Bronchial epithelial cell (primary cell): Measurements from ENCODE around the gene ARHGAP22. TPM values are rescaled to one million over a fixed set of nuclear protein-coding genes. Genes with fewer than 3 reads are reported as not detected.

Experiments
- DNase-seq: peaks from one replicate; pipeline ENCODE4 v3.0.0-alpha.2; 2010; ENCODE audit warnings: low read depth
- FAIRE-seq: peaks from 2 replicates; lab custom pipeline; 2011; peaks lifted over from hg19 to GRCh38; lab: Jason Lieb, UNC
- H3K27me3 ChIP-seq: 2 replicates; pipeline ENCODE4 v1.5.1; 2011; ENCODE audit warnings: low read length; ENCODE audit not compliant: control insufficient read depth, insufficient read depth
- H3K36me3 ChIP-seq: 2 replicates; pipeline ENCODE4 v1.5.1; 2011; ENCODE audit warnings: low read length; ENCODE audit not compliant: control insufficient read depth, insufficient read depth
- H3K4me3 ChIP-seq: 2 replicates; pipeline ENCODE4 v1.5.1; 2011; ENCODE audit warnings: mild to moderate bottlenecking, low read depth, low read length, control low read depth
- CTCF ChIP-seq: IDR thresholded peaks from 2 replicates; pipeline ENCODE4 v1.5.1; 2011; ENCODE audit warnings: mild to moderate bottlenecking, moderate library complexity, low read length, control low read depth, inconsistent platforms; ENCODE audit not compliant: insufficient read depth, severe bottlenecking
- total RNA-seq: library from RNA; depleted of rRNA; stranded (reverse); fragments of >200 nt; gene quantifications from 2 replicates; pipeline ENCODE4 v1.2.1, GENCODE V29; 2014

ARHGAP22 gene
- total RNA-seq, 1 donor from 2014 or later = 9.0 TPM

DNA sequence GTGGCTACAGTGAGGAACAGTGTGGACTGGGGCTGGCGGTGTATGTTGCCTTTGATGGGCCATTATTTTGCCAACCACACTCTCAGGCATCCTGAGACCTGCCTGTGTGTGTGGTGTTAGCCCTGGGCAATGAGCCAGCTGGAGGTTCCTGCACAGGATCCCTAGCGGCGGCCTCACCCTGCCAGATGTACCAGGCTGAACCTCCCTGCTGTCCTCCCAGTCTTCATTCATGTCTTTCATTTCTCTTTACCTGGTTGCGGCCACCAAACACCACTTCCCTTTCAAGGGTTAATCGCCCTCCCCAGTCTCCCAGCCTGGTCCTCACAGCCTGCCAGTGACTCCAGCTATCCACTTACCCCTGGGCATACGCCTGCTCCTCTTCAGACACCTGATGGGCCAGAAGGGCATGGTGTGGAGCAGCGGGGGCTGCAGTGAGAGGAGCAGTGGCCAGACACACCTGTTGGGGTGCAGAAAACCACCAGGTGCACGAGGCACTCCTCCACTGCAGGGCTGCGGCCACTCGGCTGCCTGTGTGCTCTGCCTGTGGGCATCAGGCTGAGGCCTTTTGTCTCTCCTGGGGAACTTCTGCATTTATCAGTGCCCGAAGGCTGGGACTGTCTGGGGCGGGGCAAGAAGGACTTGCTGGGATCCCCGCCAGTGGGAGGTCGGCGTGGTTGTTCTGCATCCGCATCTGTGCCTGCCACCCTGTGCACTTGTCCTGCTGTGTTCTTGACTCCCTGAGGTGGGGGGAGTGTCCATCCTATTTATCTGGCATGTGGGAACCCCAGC is 111.6 kb downstream of the ARHGAP22 start:
- TF ChIP-seq CTCF = no peak
- FAIRE-seq = no peak
- no peaks in the 10 kb centered on the region for H3K27me3 ChIP-seq
- no peak for DNase-seq
- no peak overlapping the region for H3K4me3 ChIP-seq
- H3K36me3 ChIP-seq = no peaks in the 10 kb centered on the region

- no peak for DNase-seq
- Histone ChIP-seq H3K4me3 (no peak overlapping the region), H3K27me3 (no peaks in the 10 kb centered on the region), H3K36me3 (no peaks in the 10 kb centered on the region)
- FAIRE-seq = no peak
- no peak for TF ChIP-seq CTCF
These were observed 112.7 kb downstream of the ARHGAP22 start for GRCh38 chr10:48492201-48492600.

- H3K36me3 ChIP-seq = no peaks in the 10 kb centered on the region
- DNase-seq = no peak
- TF ChIP-seq CTCF = no peak
- H3K4me3 ChIP-seq = no peak overlapping the region
- FAIRE-seq = no peak
- H3K27me3 ChIP-seq = no peaks in the 10 kb centered on the region
These were observed 113.3 kb downstream of the ARHGAP22 start for GRCh38 chr10:48491392-48492139.

GRCh38 chr10:48490946-48491345 is 113.9 kb downstream of the ARHGAP22 start:
- Histone ChIP-seq H3K36me3 (no peaks in the 10 kb centered on the region), H3K4me3 (no peak overlapping the region), H3K27me3 (no peaks in the 10 kb centered on the region)
- FAIRE-seq (no peak), DNase-seq (no peak)
- TF ChIP-seq CTCF = no peak

DNA sequence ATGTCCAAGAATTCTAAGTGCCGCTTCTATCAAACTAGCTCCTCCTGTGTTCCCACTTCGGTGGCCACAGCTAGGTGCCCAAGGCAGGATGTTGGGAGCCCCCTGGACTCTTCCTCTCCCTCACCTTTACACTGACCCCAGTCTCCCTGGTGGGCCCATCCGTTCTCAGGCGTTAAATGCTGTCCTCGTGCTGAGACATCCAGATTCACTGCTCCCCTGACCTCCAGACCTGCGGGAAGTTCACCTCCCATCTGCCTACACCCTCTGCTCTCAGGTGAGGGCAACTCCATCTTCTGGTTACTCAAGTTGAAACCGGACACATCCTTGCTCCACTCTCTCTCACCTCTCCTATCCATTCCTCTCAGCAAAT is 114.3 kb downstream of the ARHGAP22 start:
- H3K36me3 ChIP-seq = no peaks in the 10 kb centered on the region
- TF ChIP-seq CTCF = no peak
- DNase-seq = no peak

More for the DNA sequence above, 114.3 kb downstream of the ARHGAP22 start:
- Histone ChIP-seq H3K27me3 (no peaks in the 10 kb centered on the region), H3K4me3 (no peak overlapping the region)
- FAIRE-seq = no peak
